ACHN (cell line): ENCODE results near the gene KCTD20.
"Not testable (repeated sequence)": the region's sequence is repeated elsewhere in the genome, so short reads cannot be mapped to it uniquely, and the experiment has no call there.

Experiments used
- DNase-seq: peaks from one replicate; pipeline ENCODE4 v3.0.0-alpha.2; 2015
- in situ Hi-C: cut with HindIII; loops from 2 replicates; pipeline ENCODE4 v1.10.0; 2017; ENCODE audit warnings: low sequenced_read_pairs, low pct_ligation_motif_present, low pct_unique_long_range_greater_than_20kb

Gene KCTD20

GRCh38 chr6:36442103-36442670 is 613 bp upstream of the KCTD20 start:
- DNase-seq: no peak
- in situ Hi-C loops: no loop called here

GRCh38 chr6:36443471-36444428 is 950 bp downstream of the KCTD20 start:
- peak; percentile 35 for DNase-seq
- in situ Hi-C loops: no loop called here

- no peak for DNase-seq
- in situ Hi-C loops: no loop called here
These were observed 1.7 kb downstream of the KCTD20 start for GRCh38 chr6:36444470-36444869.

GRCh38 chr6:36445621-36446020 is 2.8 kb downstream of the KCTD20 start:
- DNase-seq: no peak

GRCh38 chr6:36449173-36449572 is 6.4 kb downstream of the KCTD20 start:
- in situ Hi-C loops, DNase-seq: not testable (repeated sequence)

More at GRCh38 chr6:36445621-36446020, 2.8 kb downstream of the KCTD20 start:
- in situ Hi-C loops: no loop called here

- DNase-seq, in situ Hi-C loops: not testable (repeated sequence)
These were observed 10.1 kb downstream of the KCTD20 start for GRCh38 chr6:36452897-36453296.

GRCh38 chr6:36455486-36456027 is 12.8 kb downstream of the KCTD20 start:
- no peak for DNase-seq

GRCh38 chr6:36459501-36459900 is 16.7 kb downstream of the KCTD20 start:
- in situ Hi-C loops: no loop called here
- DNase-seq: no peak

More at GRCh38 chr6:36455486-36456027, 12.8 kb downstream of the KCTD20 start:
- in situ Hi-C loops: no loop called here

GRCh38 chr6:36460916-36461315 is 18.1 kb downstream of the KCTD20 start:
- in situ Hi-C loops: no loop called here
- no peak for DNase-seq

GRCh38 chr6:36461646-36462045 is 18.8 kb downstream of the KCTD20 start:
- in situ Hi-C loops: no loop called here
- no peak for DNase-seq

- in situ Hi-C loops: no loop called here
- DNase-seq: no peak
These were observed 20.9 kb downstream of the KCTD20 start for GRCh38 chr6:36463676-36464075.

GRCh38 chr6:36464233-36464632 is 21.4 kb downstream of the KCTD20 start:
- DNase-seq: no peak
- in situ Hi-C loops: no loop called here

- no peak for DNase-seq
- in situ Hi-C loops: no loop called here
These were observed 24.8 kb downstream of the KCTD20 start for GRCh38 chr6:36467625-36468024.

GRCh38 chr6:36469148-36469661 is 26.4 kb downstream of the KCTD20 start:
- DNase-seq: no peak
- in situ Hi-C loops: no loop called here

GRCh38 chr6:36469946-36470345 is 27.1 kb downstream of the KCTD20 start:
- in situ Hi-C loops: no loop called here
- no peak for DNase-seq

- in situ Hi-C loops: no loop called here
- DNase-seq: no peak
These were observed 35.3 kb downstream of the KCTD20 start for GRCh38 chr6:36478051-36478526.

GRCh38 chr6:36479256-36479655 is 36.5 kb downstream of the KCTD20 start:
- in situ Hi-C loops: no loop called here
- no peak for DNase-seq

GRCh38 chr6:36483326-36483725 is 40.5 kb downstream of the KCTD20 start:
- in situ Hi-C loops: not testable (repeated sequence)

GRCh38 chr6:36484736-36485135 is 41.9 kb downstream of the KCTD20 start:
- DNase-seq: no peak
- in situ Hi-C loops: no loop called here

More at GRCh38 chr6:36483326-36483725, 40.5 kb downstream of the KCTD20 start:
- not testable (repeated sequence) for DNase-seq
